Measurements from ENCODE around the gene SMARCAL1. TPM values are rescaled to one million over a fixed set of nuclear protein-coding genes. Genes with fewer than 3 reads are reported as not detected.

The SMARCAL1 gene
- total and polyA plus RNA-seq, 2 of the 4 experiments (the other 2 are of a cell fraction): 13.6 to 21.0 TPM

- no peak for TF ChIP-seq RAD21 (IDR thresholded peaks at IDR 0.05; ENCODE audit: low read length)
- no peak for TF ChIP-seq CEBPB (IDR thresholded peaks at IDR 0.05; ENCODE audit: low read depth, low read length)
- TF ChIP-seq MXI1 (IDR thresholded peaks at IDR 0.05; ENCODE audit: borderline replicate concordance, low read depth, low read length): no peak
- no peak for TF ChIP-seq SMC3 (IDR thresholded peaks at IDR 0.05; ENCODE audit: low read depth, low read length)
- CTCF ChIA-PET: no interaction called here
- ATAC-seq (ENCODE audit: low read depth): no peak
These were observed 113.7 kb downstream of the SMARCAL1 start for GRCh38 chr2:216525972-216526371.

More at GRCh38 chr2:216525972-216526371, 113.7 kb downstream of the SMARCAL1 start:
- H3K79me1 ChIP-seq (ENCODE audit: low read depth in 1 of 2, low read length in 2 of 2): no peaks in the 10 kb centered on the region
- H3K23ac ChIP-seq (ENCODE audit: low read depth, low read length): no peak overlapping the region
- no peak overlapping the region for H3K18ac ChIP-seq (ENCODE audit: low read depth, low read length)
- H3K56ac ChIP-seq (ENCODE audit: extremely low read depth, insufficient read depth, low read length): no peak overlapping the region
- no peak for DNase-seq
- H3K36me3 ChIP-seq (ENCODE audit: control insufficient read depth, insufficient read depth, low read length): no peaks in the 10 kb centered on the region
- no peaks in the 10 kb centered on the region; the same call in 1 of the 2 replicates for H3K9me1 ChIP-seq (ENCODE audit: insufficient read depth, low read length)
- no peak overlapping the region for H3K9ac ChIP-seq (ENCODE audit: low read depth, low read length)
- no peak overlapping the region for H2BK5ac ChIP-seq (ENCODE audit: low read depth, low read length, poor library complexity, severe bottlenecking)
- H2BK15ac ChIP-seq (ENCODE audit: low read depth, low read length): no peak overlapping the region
- no peaks in the 10 kb centered on the region for H3K9me3 ChIP-seq (ENCODE audit: control insufficient read depth, insufficient read depth, low read length)
- no peak overlapping the region for H4K91ac ChIP-seq (ENCODE audit: insufficient read depth, low read depth, low read length)
- H3K27me3 ChIP-seq (ENCODE audit: control insufficient read depth, insufficient read depth, low read length): no peaks in the 10 kb centered on the region
- H3K4me2 ChIP-seq (ENCODE audit: low read depth, low read length): no peak overlapping the region
- no peaks in the 10 kb centered on the region for H3K4me1 ChIP-seq (ENCODE audit: control insufficient read depth, insufficient read depth, low read length)
- dilution Hi-C loops (cut with HindIII; ENCODE audit: low sequenced_read_pairs, unreplicated experiment): no loop called here
- no TSS peak for BruUV-seq (replicated peaks)
- no peak overlapping the region for H2BK120ac ChIP-seq (ENCODE audit: low read depth, low read length)
- no peak overlapping the region for H4K8ac ChIP-seq (ENCODE audit: low read depth in 2 of 2, low read length in 2 of 2)
- no peak overlapping the region for H3K4me3 ChIP-seq (ENCODE audit: insufficient read depth, low read depth, low read length)
- no peak overlapping the region for H2AFZ ChIP-seq (replicated peaks; ENCODE audit: low read length, poor library complexity)
- no peak overlapping the region for H3K27ac ChIP-seq (ENCODE audit: insufficient read depth, low read length)
- H4K20me1 ChIP-seq (ENCODE audit: insufficient read depth, low read length): no peaks in the 10 kb centered on the region
- no peak overlapping the region for H4K5ac ChIP-seq (ENCODE audit: low read depth, low read length)
- H2AK5ac ChIP-seq (ENCODE audit: low read depth, low read length): no peak overlapping the region
- no peak overlapping the region for H3K14ac ChIP-seq (replicated peaks; ENCODE audit: low read depth, low read length)
- WGBS, 2 experiments (ENCODE audit: extremely low coverage in 2 of 2, insufficient read length in 1 of 2): no CpG with 5 or more reads among the region's 4 CpGs
- POLR2A ChIA-PET (ENCODE audit: unreplicated experiment): interaction anchor here (0.6 kb wide), 1 partner anchor 26 kb away, joined by 3 read pairs; no protein-coding TSS in a partner anchor
- in situ Hi-C loops (cut with MboI; ENCODE audit: low sequenced_read_pairs): no loop called here
- intact Hi-C loops (cut with micrococcal nuclease): no loop called here
- no peak overlapping the region for H3K4ac ChIP-seq (ENCODE audit: low read depth, low read length)
- H2AK9ac ChIP-seq (replicated peaks; ENCODE audit: low read depth, low read length, poor library complexity): no peak overlapping the region
- H2BK20ac ChIP-seq (ENCODE audit: low read depth, low read length): no peak overlapping the region

All from IMR-90 (cell line).